Cardiac fibroblast (primary cell): ENCODE results near the gene CHST11.

Experiments used
- DNase-seq, 2 donors: peaks; one replicate each; pipeline versions ENCODE4 v3.0.0 to v3.0.0-alpha.2; 2010; ENCODE audit warnings: low read depth in 2 of 2
- H3K4me3 ChIP-seq, 2 donors: replicated peaks in 1 of 2; 1 replicate in 1 of 2; 2 replicates in 1 of 2; pipeline ENCODE4 v1.5.1; 2011; ENCODE audit warnings: low read depth in 2 of 2, low read length in 2 of 2, mild to moderate bottlenecking in 2 of 2, moderate library complexity in 1 of 2
- CTCF ChIP-seq: IDR thresholded peaks from one replicate; pipeline ENCODE4 v1.5.1; 2011; ENCODE audit warnings: low read depth, mild to moderate bottlenecking, low read length, inconsistent platforms

CHST11 gene

DNA sequence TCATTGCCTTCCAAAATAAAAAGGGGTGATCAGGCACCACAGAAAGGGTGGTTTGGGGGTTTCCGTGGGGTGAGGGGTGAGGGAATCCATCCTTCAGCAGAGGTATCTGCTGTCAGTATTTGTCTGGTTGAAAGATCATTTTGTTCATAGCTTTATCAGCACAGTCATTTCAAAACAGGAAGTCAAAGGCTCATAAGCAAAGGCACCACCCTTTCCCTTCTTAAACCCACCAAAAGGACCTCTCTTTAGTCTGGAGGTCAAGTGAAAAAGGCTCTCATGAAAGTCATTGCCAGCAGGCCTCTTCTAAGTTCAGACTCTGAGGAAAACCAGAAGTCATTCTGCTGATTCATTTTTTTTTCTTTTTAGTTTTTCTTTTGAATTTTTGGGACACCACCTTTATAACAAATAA is 6.2 kb downstream of the CHST11 start:
- TF ChIP-seq CTCF, result no peak
- peak in 1 of 2 donors; percentile 43 for DNase-seq
- no peak overlapping the region for H3K4me3 ChIP-seq

- no peak for DNase-seq
- H3K4me3 ChIP-seq, result no peak overlapping the region
- no peak for TF ChIP-seq CTCF
These were observed 6.6 kb downstream of the CHST11 start for GRCh38 chr12:104463368-104463767.

DNA sequence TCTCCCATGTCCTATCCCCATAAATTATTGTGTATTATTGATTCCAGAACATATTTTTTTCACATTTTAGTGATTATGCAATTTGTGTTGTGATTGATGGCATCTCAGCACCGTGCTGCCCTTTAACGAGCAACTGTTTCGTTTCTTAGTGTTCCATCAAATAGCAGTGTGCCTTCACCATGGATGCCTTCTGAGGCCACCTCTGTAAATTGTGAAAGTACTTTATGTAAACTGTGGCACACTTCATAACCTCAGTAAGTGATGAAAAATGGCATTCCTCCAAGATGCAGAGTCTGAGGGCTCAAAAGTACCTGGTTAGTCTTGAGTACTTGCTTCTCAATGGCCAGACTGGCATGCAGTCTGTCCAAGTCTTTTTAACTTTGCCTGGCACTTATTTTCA is 8.2 kb downstream of the CHST11 start:
- no peak overlapping the region for H3K4me3 ChIP-seq
- no peak for DNase-seq
- no peak for TF ChIP-seq CTCF

DNA sequence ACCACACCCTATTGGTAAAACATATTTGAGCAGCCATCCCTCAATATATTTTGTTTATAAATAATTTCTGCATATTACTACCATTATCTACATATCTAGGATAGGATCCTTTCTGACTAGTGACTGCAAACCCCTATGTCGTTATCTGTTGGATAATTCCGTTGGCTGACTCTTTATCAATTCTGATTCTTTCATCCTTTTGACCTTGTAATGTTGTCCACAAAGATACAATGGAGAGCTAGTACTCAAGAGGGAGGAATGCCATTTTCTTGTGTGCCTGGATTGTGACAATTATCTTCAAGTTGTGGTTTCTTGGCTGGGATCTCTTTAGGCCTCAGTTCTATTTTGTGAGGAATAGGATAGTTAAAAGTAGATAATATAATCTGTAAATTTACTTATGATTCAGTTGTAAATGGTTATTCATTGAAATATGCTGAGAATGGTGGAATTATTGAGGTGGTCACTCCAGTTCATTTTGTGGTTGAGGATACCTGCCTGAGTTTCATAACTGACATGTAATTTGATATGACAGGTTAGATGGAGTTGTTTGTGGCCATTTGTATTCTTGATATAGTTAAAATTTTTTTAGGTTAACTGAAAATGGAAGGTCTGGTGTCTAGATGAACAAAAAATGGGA is 10.1 kb downstream of the CHST11 start:
- TF ChIP-seq CTCF, result no peak
- no peak for DNase-seq
- H3K4me3 ChIP-seq, result no peak overlapping the region

DNA sequence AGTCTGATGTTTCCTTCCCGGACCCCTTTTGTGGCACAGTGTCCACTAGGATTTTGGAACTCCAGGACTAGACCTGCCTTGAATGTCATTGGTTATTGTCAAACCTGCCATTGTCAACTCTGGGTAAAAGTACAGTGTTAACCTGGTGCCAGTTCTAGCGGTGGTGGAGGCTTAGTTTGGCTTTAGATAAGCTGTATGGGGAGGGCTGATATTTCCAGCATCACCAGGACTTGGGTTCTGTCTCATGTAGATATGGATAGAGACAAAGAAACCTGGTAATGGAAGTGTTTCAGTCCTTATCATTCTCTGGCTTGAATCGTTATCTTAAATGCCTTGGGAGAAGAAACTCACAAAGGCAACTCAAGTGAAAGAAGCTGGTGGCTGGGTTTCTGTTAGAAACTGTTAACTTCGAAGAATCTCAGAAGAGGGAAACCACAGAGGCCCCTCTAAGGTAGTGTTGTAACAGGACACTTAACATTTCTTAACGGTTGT is 10.6 kb downstream of the CHST11 start:
- DNase-seq, result no peak
- no peak overlapping the region for H3K4me3 ChIP-seq
- no peak for TF ChIP-seq CTCF

DNA sequence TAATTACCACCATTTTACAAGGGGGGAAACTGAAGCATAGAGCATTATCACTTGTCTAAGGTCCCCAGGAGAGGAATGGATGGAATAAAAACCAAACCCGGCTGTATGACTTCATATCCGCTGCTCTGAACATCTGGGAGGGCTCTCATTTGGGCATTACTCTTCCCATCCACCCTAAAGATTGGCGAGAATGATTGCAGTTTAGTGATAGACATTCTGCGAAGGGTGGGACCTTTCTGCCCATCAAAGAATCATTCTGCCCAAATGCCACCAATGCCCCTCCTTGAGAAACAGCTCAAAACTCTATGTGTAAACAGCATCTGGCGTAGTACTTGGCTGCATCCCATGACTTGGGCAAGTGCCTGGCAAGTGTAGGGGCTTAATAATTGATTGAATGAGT is 11.6 kb downstream of the CHST11 start:
- no peak for TF ChIP-seq CTCF
- no peak for DNase-seq
- H3K4me3 ChIP-seq, result no peak overlapping the region

DNA sequence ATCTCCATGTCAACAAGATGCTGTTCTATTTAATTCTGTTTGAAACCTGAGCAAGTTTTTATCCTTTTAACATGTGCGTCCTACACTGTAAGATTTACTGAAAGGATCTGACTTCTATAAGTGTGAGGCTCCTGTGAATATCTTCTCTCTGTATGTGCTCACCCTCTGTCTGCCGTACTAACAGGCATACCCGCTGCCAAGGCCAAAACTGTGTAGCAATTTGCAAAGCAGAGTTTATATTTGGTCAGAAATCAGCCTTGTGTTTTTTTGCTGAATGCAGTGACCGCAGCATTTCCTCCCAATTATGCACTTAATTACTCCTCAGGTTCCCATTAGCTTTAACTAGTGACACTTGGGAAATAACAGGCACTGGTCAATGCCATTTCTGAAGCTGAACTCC is 12.3 kb downstream of the CHST11 start:
- no peak for DNase-seq
- H3K4me3 ChIP-seq, result no peak overlapping the region
- TF ChIP-seq CTCF, result no peak
